PC-9 (cell line): ENCODE data around the gene CGRRF1.

Source experiments
- EZH2 ChIP-seq: fragments of 200-600 bp; sonication (generic); IDR thresholded peaks from 2 replicates; pipeline ENCODE4 v1.8.0; 2017; ENCODE audit warnings: antibody characterized with exemption, low read depth
- TF ChIP-seq, protein P1 (sequence below): fragments of 200-600 bp; sonication (generic); conservative IDR thresholded peaks from 2 replicates; pipeline ENCODE4 v1.6.1; 2017; ENCODE audit warnings: mixed run types, antibody characterized with exemption, mild to moderate bottlenecking, moderate library complexity

DNA sequence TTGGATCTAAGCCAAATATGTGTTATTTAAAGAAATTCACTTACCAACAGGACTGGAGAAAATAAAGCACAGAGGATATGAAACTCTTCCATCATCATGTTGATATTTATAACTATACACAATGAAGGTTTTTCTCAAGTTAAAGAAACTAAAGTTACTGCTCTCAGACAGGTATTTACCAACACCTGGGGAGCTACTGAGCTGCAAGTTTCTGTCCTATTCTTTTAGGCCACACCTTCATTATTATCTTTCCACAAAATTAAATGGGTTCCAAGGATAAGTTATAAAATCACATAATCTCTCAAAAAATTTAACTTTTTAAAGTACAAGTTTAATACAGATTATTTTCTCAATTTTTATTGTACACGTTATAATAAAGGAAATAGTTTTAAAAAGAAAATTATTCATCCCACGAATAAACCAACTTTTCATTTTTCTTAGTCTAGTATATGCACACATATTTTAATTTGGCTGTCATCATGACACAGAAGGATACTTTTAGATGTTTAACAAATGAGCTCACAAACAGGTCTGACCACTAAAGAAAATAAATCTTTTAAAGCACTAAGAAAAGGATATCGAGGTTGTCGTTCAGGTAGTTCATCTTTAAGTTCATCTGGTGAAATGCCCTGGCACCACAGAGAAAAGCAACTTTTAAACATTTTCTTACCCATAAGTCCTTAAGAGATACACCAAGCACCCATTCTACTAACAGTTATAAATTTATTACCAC is 28.7 kb upstream of the CGRRF1 start:
- TF ChIP-seq, protein P1, sequence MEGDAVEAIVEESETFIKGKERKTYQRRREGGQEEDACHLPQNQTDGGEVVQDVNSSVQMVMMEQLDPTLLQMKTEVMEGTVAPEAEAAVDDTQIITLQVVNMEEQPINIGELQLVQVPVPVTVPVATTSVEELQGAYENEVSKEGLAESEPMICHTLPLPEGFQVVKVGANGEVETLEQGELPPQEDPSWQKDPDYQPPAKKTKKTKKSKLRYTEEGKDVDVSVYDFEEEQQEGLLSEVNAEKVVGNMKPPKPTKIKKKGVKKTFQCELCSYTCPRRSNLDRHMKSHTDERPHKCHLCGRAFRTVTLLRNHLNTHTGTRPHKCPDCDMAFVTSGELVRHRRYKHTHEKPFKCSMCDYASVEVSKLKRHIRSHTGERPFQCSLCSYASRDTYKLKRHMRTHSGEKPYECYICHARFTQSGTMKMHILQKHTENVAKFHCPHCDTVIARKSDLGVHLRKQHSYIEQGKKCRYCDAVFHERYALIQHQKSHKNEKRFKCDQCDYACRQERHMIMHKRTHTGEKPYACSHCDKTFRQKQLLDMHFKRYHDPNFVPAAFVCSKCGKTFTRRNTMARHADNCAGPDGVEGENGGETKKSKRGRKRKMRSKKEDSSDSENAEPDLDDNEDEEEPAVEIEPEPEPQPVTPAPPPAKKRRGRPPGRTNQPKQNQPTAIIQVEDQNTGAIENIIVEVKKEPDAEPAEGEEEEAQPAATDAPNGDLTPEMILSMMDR: no peak
- no peak for TF ChIP-seq EZH2
